ENCODE measurements around the gene NR4A3.

Gene NR4A3

GRCh38 chr9:99814359-99814758, 7.3 kb upstream of the NR4A3 start:
- no peak for DNase-seq (ENCODE audit: low read depth in 2 of 2)

- no peak for DNase-seq (ENCODE audit: low read depth in 2 of 2)
Measured at GRCh38 chr9:99816392-99816791, 5.3 kb upstream of the NR4A3 start.

GRCh38 chr9:99818500-99818899, 3.2 kb upstream of the NR4A3 start:
- no peak for DNase-seq (ENCODE audit: low read depth in 2 of 2)

DNA sequence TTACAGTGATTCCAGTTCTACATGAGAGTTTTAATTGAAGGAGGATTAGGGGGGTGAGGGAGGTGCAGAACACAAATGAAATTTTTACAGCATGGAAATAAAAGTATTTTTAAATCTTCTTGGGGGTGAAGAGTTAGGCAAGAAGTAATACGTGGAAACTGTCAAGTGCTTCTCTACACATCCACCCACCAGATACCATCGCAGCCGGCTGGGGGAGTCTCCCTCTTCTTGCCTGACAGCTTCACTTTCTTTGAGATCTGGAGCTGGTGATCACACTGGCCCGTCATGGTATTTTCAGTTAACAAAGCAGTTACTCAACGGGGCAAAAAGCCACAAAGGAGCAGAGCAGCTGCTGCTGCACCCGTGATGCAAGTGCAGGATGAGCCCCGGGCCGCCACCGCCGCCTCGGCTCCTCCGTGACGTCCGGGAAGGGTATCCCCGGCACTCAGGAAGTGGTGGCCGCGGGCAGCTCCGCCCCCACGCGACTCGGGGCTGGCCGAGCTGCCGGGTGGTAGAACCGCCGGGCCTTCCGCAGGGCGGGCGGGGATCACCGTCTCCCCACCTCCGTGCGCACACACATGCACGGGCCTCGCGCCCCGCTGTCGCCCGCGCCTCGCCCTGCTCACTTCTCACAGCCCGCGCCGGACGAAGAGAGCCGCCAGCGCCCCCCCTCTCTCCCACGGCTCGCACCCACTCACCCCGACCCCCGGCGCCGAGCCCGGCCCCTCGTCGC, 2.4 kb upstream of the NR4A3 start:
- DNase-seq (ENCODE audit: low read depth in 2 of 2): peak; percentile 96 to 97

- DNase-seq (ENCODE audit: low read depth in 2 of 2): peak; percentile 88 to 91
Measured at GRCh38 chr9:99819856-99820684, 1.6 kb upstream of the NR4A3 start.

GRCh38 chr9:99820685-99821395, 845 bp upstream of the NR4A3 start:
- DNase-seq (ENCODE audit: low read depth in 2 of 2): peak; percentile 59 to 60

DNA sequence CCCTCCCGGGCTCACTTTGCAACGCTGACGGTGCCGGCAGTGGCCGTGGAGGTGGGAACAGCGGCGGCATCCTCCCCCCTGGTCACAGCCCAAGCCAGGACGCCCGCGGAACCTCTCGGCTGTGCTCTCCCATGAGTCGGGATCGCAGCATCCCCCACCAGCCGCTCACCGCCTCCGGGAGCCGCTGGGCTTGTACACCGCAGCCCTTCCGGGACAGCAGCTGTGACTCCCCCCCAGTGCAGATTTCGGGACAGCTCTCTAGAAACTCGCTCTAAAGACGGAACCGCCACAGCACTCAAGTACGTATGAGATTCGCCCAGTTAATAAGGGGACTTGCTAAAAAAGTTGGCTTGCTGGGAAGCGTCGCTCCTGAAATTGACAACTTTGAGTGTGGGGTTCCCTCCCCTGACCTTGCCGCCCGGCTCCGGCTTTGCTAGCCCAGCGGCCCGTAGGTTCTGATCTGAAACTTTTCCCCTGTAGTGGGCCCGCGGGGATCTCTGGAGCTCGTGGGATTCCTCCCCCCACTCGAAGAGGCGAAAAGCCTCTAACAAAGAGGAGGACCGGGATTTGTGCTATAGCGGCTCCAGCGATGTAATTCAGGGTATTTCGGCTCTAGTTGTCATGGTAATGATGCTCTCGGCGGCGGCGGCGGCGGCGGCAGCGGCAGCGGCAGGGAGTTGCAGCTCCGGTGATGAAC, 572 bp downstream of the NR4A3 start:
- DNase-seq (ENCODE audit: low read depth in 2 of 2): peak in 1 of 2 donors; percentile 38

GRCh38 chr9:99822806-99823591, 1.3 kb downstream of the NR4A3 start:
- DNase-seq (ENCODE audit: low read depth in 2 of 2): peak in 1 of 2 donors; percentile 11

DNA sequence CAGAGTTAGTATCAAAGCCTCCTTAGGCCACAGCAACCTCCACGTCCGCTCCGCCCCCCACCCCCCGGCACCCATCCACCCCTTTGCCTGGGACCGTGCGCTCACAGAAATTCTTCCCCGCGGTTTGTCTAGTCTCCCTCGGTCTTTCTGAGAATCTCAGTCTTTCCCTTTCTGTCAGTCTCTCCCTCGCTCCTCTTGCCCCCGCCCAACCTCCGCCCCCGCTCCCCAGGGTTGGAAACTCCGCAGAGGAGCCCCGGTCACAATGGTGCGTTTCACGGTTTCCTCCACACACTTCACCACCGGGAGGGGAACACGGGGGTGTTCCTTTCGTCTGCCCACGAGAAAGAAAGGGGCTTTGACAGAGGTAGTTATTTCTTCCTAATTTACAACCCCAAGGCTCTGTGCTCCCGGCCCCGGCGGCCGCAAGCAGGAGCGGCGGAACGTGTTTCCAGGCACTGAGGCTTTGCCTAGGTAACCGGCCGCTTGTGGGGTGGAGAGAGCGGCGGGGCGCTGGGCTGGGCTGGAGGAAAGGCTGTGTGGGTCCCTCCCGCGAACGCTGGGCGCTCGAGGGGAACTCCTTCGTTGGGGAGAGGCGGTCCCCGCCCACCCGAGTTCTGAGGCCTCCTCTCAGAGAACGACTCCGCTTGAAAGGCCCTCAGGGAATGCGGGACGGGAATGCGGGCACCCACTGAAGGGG, 2.1 kb downstream of the NR4A3 start:
- DNase-seq (ENCODE audit: low read depth in 2 of 2): peak; percentile 82 to 85

- peak; percentile 65 to 67 for DNase-seq (ENCODE audit: low read depth in 2 of 2)
Measured at GRCh38 chr9:99824378-99825171, 2.9 kb downstream of the NR4A3 start.

GRCh38 chr9:99825172-99826046, 3.7 kb downstream of the NR4A3 start:
- no peak for DNase-seq (ENCODE audit: low read depth in 2 of 2)

DNA sequence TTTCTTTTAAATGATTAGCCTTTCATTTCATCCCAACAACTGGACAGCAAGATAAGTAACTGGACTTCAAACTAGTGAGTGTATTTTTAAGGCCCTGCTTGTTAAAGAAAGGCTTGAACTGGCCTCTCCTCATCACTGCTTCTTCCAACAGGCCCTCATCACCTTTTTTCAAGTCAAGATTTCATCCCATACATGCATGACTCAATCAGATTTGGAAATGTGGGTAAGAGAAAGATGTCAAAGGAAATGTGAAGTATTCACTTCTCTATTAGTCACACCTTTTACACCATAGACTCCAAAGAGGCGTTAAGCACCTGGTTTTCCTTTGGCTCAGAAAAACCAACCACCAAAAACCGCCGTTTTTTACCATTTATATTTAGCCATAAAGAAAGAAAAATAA, 4.9 kb downstream of the NR4A3 start:
- DNase-seq (ENCODE audit: low read depth in 2 of 2): no peak

DNA sequence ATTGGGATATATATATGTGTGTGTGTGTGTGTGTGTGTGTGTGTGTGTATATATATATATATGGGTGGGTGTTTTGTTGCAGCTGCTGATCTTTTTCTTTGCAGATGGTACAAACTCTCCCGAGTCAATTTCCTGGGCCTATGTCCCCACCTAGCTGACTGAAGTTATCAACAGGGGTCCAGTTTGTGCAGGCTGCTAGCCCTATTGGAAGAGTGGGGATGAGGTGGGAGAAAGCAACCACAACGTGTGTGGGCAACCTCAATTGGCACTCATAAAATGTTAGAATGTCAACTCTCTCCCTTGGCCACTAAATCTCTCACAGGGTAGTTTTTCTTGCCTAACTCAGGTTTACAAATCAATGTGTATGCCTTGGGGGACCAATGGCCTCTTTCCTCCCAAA, 5.6 kb downstream of the NR4A3 start:
- DNase-seq (ENCODE audit: low read depth in 2 of 2): no peak

GRCh38 chr9:99828054-99828416, 6.3 kb downstream of the NR4A3 start:
- DNase-seq (ENCODE audit: low read depth in 2 of 2): no peak

- no peak for DNase-seq (ENCODE audit: low read depth in 2 of 2)
Measured at GRCh38 chr9:99828417-99829176, 6.9 kb downstream of the NR4A3 start.

DNA sequence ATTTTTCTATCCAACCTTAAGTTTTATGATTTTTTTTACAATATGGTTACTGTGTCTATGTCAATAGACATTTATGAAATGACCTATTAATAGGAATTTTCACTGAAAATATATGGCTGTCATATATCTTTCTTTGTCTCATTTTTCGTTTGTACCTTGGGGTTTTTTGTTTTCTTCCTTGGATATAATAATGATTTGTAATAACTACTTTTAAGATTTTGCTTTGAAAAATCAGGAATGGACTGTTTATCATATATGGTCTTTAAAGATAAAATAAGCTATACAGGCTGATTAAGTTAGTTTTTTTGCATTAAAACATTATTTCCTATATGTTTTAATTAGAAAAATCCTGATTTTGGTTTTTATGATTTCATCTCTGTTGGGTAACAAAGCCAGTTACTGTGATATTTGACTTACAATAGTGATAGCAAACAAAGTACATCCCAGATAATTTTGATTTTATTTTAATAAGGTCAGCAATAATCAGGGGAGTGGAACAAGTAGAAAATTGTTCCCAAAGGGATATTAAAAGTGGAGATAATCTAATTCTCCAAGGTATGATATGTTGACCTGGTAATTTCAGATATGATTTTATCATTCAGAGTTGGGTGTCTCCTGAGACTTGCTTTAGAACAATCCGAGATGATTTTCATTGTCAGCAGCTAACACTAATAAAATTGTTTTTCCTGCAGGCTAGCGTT, 10.3 kb downstream of the NR4A3 start:
- no peak for DNase-seq (ENCODE audit: low read depth in 2 of 2)

DNA sequence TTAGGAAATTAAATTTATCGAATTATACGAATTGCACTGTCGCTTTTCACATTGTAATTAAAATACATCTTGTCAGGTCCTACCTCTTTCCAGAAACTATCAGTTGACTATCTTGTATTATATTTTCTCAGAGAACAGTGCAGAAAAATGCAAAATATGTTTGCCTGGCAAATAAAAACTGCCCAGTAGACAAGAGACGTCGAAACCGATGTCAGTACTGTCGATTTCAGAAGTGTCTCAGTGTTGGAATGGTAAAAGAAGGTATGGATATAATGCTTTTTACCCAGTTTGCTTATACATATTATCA, 10.8 kb downstream of the NR4A3 start:
- DNase-seq (ENCODE audit: low read depth in 2 of 2): no peak

- DNase-seq (ENCODE audit: low read depth in 2 of 2): no peak
Measured at GRCh38 chr9:99833735-99834134, 12.1 kb downstream of the NR4A3 start.

All from stimulated activated CD8-positive, alpha-beta memory T cell treated with anti-CD3 and anti-CD28 coated beads, Interleukin-15, amount 100 ng/mL, for 48 hours (primary cell).